Stimulated activated naive B cell treated with anti-CD40 and anti-IgM and Interleukin-4, amounts not matched to agents 10 μg/mL and 1 μg/mL and 100 μg/mL, for 72 hours (primary cell): ENCODE data around the gene IL12B.
A peak's percentile ranks its signal among the peaks of the same experiment; 100 is the strongest.
"Not testable (repeated sequence)": the region's sequence is repeated elsewhere in the genome, so short reads cannot be mapped to it uniquely, and the experiment has no call there.

Source experiments
- ATAC-seq, 2 donors: fragments of 150-1000 bp; cut with Tn5 transposase; replicated peaks; 2 replicates each; pipeline ENCODE4 v1.10.0; 2021; ENCODE audit warnings: moderate library complexity in 1 of 2
- DNase-seq: peaks from one replicate; pipeline ENCODE4 v3.0.0; 2021
- H3K27ac Mint-ChIP-seq: one replicate; pipeline ENCODE4 v1.8.0; 2022; ENCODE audit warnings: mild to moderate bottlenecking, mixed read lengths
- H3K27me3 Mint-ChIP-seq, 2 donors: one replicate each; pipeline ENCODE4 v1.8.0; 2022; ENCODE audit warnings: mixed read lengths in 2 of 2
- H3K36me3 Mint-ChIP-seq, 2 donors: one replicate each; pipeline ENCODE4 v1.8.0; 2022; ENCODE audit warnings: mixed read lengths in 2 of 2, mild to moderate bottlenecking in 1 of 2
- H3K4me1 Mint-ChIP-seq, 2 donors: one replicate each; pipeline ENCODE4 v1.8.0; 2022; ENCODE audit warnings: mixed read lengths in 2 of 2, mild to moderate bottlenecking in 1 of 2
- H3K4me3 Mint-ChIP-seq, 2 donors: one replicate each; pipeline ENCODE4 v1.8.0; 2022; ENCODE audit warnings: mild to moderate bottlenecking in 2 of 2, mixed read lengths in 2 of 2, moderate library complexity in 1 of 2
- H3K9me3 Mint-ChIP-seq, 2 donors: one replicate each; pipeline ENCODE4 v1.8.0; 2022; ENCODE audit warnings: mixed read lengths in 2 of 2, mild to moderate bottlenecking in 1 of 2

Gene IL12B

GRCh38 chr5:159297300-159297699 lies 33.0 kb downstream of the IL12B start:
- H3K4me3 Mint-ChIP-seq, H3K4me1 Mint-ChIP-seq, H3K27ac Mint-ChIP-seq, ATAC-seq, DNase-seq, H3K27me3 Mint-ChIP-seq: not testable (repeated sequence)
- H3K9me3 Mint-ChIP-seq = peaks cover 23 to 25% of the 10 kb centered on the region in 2 donors
- peaks cover 25 to 28% of the 10 kb centered on the region in 2 donors for H3K36me3 Mint-ChIP-seq

- no peak overlapping the region for H3K27ac Mint-ChIP-seq
- no peaks in the 10 kb centered on the region for H3K27me3 Mint-ChIP-seq
- ATAC-seq = no peak
- H3K4me1 Mint-ChIP-seq = no peaks in the 10 kb centered on the region
- H3K36me3 Mint-ChIP-seq = peaks cover 25 to 32% of the 10 kb centered on the region in 2 donors
- H3K4me3 Mint-ChIP-seq = no peak overlapping the region
- no peak for DNase-seq
- H3K9me3 Mint-ChIP-seq = peaks cover 18% of the 10 kb centered on the region in 2 donors
These were observed 35.4 kb downstream of the IL12B start for GRCh38 chr5:159294921-159295320.

DNA sequence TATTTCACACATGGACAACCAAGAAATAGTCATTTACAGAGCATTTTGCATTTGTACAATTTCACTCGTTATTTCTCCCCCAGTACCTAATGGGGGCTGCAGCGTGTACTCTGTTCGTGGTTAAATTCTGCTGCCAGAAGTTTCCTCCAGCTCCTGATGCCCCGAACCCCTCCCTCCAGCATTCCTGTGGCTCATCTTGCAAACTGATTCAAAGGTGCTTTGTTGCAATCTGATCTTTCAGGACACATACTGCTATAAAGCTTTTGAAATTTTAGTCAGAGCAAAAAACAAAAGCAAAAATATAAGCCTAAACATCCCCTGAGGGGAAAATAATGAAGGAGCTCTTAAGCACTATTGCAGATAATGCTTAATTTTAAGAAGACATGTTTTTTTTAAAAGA lies 39.5 kb downstream of the IL12B start:
- ATAC-seq (no peak), DNase-seq (no peak)
- H3K4me3 Mint-ChIP-seq = no peak overlapping the region
- peaks cover 6 to 14% of the 10 kb centered on the region in 2 donors for H3K36me3 Mint-ChIP-seq
- no peaks in the 10 kb centered on the region for H3K4me1 Mint-ChIP-seq
- H3K27ac Mint-ChIP-seq = no peak overlapping the region
- H3K9me3 Mint-ChIP-seq = no peaks in the 10 kb centered on the region
- H3K27me3 Mint-ChIP-seq = no peaks in the 10 kb centered on the region

- ATAC-seq (peak; percentile 74 to 79), DNase-seq (no peak)
These were observed 43.8 kb downstream of the IL12B start for GRCh38 chr5:159286420-159287035.

DNA sequence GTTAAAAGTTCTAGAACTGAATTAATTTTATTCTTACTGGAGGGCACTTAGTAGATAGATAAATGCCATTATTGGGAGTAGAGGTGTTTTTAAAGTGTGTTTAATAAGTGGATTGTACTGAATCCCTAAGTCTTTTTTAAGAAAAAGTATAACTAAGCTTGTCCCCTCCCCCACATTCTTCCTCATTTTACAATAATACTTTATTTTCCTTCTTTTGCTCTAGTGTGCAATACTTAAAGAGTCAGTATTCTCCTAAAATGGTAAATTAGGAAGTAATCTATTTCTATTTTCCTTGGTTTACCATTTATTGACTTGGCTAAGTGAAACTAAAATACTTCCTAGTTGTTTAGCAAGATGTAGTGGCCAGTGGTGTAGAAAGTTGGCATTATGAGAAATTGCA lies 55.6 kb downstream of the IL12B start:
- no peak overlapping the region for H3K27ac Mint-ChIP-seq
- H3K4me1 Mint-ChIP-seq = no peaks in the 10 kb centered on the region
- H3K9me3 Mint-ChIP-seq = no peaks in the 10 kb centered on the region
- ATAC-seq = no peak
- H3K4me3 Mint-ChIP-seq = no peak overlapping the region
- DNase-seq = no peak
- H3K36me3 Mint-ChIP-seq = peaks cover 18 to 39% of the 10 kb centered on the region in 2 donors
- H3K27me3 Mint-ChIP-seq = no peaks in the 10 kb centered on the region

More at GRCh38 chr5:159286420-159287035, 43.8 kb downstream of the IL12B start:
- Mint-ChIP-seq H3K27me3 (no peaks in the 10 kb centered on the region), H3K27ac (no peak overlapping the region), H3K36me3 (peaks cover 3 to 5% of the 10 kb centered on the region in 2 donors), H3K9me3 (no peaks in the 10 kb centered on the region), H3K4me1 (no peaks in the 10 kb centered on the region), H3K4me3 (no peak overlapping the region)

DNA sequence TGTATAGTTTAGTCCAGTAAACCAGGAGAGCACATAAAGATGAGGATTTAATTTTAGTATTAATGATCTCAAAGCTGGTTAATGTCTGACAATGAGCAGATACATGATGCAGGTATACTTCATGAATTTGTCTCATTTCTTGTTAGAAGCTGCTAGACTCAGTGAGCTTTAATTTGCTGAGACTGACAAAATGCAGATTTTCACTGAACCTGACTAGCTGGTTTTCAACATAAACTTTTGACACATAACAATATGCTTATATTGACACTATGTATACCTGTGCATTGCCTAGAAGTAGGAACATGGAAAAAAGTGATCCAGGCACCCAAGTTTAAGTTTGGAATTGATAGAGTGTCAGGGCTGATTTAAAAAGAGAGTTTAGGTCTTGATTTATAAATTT lies 56.4 kb downstream of the IL12B start:
- peaks cover 19 to 40% of the 10 kb centered on the region in 2 donors for H3K36me3 Mint-ChIP-seq

DNA sequence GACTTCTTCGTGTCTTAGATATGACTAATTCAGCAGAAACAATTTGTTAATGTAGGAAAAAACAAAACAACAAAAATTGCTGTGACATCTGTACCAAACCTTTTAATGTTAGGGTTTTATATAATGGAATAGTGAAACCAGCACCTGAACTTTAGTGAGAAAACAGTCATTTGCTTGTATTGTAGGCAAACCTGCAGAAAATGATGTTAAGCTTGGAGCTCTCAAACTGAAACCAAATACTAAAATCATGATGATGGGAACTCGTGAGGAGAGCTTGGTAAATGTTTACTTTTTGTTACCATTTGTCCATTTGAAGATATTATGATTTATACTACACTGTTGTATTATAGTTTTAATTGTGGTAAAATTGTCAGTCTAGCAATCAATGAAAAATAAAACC lies 60.6 kb downstream of the IL12B start:
- H3K4me1 Mint-ChIP-seq = peaks cover 6 to 13% of the 10 kb centered on the region in 2 donors
- H3K9me3 Mint-ChIP-seq = peaks cover 4 to 6% of the 10 kb centered on the region in 2 donors
- H3K36me3 Mint-ChIP-seq = peaks cover 26 to 51% of the 10 kb centered on the region in 2 donors
- H3K4me3 Mint-ChIP-seq = no peak overlapping the region
- no peak for ATAC-seq
- no peak overlapping the region for H3K27ac Mint-ChIP-seq
- no peak for DNase-seq
- H3K27me3 Mint-ChIP-seq = no peaks in the 10 kb centered on the region

More for the DNA sequence above, 56.4 kb downstream of the IL12B start:
- H3K9me3 Mint-ChIP-seq = no peaks in the 10 kb centered on the region
- H3K4me1 Mint-ChIP-seq = no peaks in the 10 kb centered on the region
- no peak overlapping the region for H3K4me3 Mint-ChIP-seq
- DNase-seq (no peak), ATAC-seq (no peak)
- H3K27me3 Mint-ChIP-seq = no peaks in the 10 kb centered on the region
- no peak overlapping the region for H3K27ac Mint-ChIP-seq

DNA sequence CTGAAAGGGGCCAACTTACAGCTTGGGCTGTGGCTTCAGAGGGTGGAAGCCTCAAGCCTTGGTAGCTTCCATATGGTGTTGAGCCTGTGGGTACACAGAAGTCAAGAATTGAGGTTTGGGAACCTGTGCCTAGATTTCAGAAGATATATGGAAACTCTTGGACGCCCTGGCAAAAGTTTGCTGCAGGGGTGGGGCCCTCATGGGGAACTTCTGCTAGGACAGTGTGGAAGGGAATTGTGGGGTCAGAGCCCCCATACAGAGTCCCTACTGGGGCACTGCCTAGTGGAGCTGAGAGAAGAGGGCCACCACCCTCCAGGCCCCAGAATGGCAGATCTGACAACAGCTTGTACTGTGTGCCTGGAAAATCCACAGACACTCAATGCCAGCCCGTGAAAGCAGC lies 63.5 kb downstream of the IL12B start:
- not testable (repeated sequence) for H3K27ac Mint-ChIP-seq, ATAC-seq, H3K27me3 Mint-ChIP-seq, DNase-seq, H3K4me3 Mint-ChIP-seq, H3K9me3 Mint-ChIP-seq
- peaks cover 13 to 31% of the 10 kb centered on the region in 2 donors for H3K4me1 Mint-ChIP-seq
- peaks cover 19 to 44% of the 10 kb centered on the region in 2 donors for H3K36me3 Mint-ChIP-seq
